Nephron progenitor cell (in vitro differentiated cells): ENCODE data around the gene TROAP.

ENCODE experiments used
- DNase-seq: peaks from one replicate; pipeline ENCODE4 v3.0.0; 2021
- H3K27ac Mint-ChIP-seq: 2 replicates; pipeline ENCODE4 v1.8.0; 2021; ENCODE audit warnings: mild to moderate bottlenecking, moderate library complexity, mixed read lengths
- H3K27me3 Mint-ChIP-seq: 2 replicates; pipeline ENCODE4 v1.8.0; 2021; ENCODE audit warnings: mild to moderate bottlenecking, low read depth, mixed read lengths; ENCODE audit not compliant: poor library complexity
- H3K36me3 Mint-ChIP-seq: 2 replicates; pipeline ENCODE4 v1.8.0; 2021; ENCODE audit warnings: low read depth, mixed read lengths
- H3K4me1 Mint-ChIP-seq: 2 replicates; pipeline ENCODE4 v1.8.0; 2021; ENCODE audit warnings: mixed read lengths
- H3K4me3 Mint-ChIP-seq: 2 replicates; pipeline ENCODE4 v1.8.0; 2021; ENCODE audit warnings: mild to moderate bottlenecking, moderate library complexity, mixed read lengths
- H3K9me3 Mint-ChIP-seq: 2 replicates; pipeline ENCODE4 v1.8.0; 2021; ENCODE audit warnings: mild to moderate bottlenecking, moderate library complexity, mixed read lengths
- TF ChIP-seq, protein P1 (sequence below): fragments of 200-600 bp; sonication (generic); IDR thresholded peaks from 2 replicates; pipeline ENCODE4 v1.5.0; 2021; ENCODE audit warnings: antibody characterized with exemption

The TROAP gene

DNA sequence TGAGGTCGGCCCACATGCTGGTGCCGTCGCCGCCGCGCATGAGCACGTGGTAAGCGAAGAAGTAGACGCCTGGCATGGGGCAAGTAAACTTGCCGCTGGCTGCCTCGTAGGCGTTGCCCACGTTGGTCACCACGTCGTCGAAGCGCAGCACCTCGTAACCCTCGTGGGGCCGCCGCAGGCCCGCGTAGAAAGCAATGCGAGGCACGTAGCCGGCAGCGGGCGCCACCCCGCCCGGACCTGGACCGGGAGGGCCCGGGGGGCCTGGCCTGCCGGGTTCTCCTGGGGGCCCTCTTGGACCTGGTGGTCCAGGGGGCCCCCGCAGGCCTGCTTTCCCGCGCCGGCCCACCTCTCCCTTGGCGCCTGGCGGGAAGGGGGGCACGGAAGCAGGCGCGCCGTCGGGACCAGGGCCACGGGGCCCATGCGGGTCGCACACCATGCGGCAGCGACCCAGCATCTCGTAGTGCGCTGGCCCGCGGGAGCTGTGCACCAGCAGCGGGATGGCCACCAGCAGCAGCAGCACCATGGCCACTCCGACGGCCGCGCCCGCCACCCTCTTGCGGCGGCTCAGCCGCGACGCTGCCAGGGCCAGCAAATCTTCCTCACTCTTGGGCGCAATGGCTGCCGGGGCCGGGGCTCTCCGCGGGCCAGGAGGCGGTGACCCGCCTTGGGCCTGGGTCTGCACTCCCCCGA is 13.0 kb downstream of the TROAP start:
- Mint-ChIP-seq H3K4me1 (peaks cover 52% of the 10 kb centered on the region), H3K4me3 (no peak overlapping the region), H3K27me3 (peaks cover 89% of the 10 kb centered on the region), H3K27ac (no peak overlapping the region), H3K9me3 (no peaks in the 10 kb centered on the region), H3K36me3 (peaks cover 5% of the 10 kb centered on the region)
- TF ChIP-seq, protein P1, sequence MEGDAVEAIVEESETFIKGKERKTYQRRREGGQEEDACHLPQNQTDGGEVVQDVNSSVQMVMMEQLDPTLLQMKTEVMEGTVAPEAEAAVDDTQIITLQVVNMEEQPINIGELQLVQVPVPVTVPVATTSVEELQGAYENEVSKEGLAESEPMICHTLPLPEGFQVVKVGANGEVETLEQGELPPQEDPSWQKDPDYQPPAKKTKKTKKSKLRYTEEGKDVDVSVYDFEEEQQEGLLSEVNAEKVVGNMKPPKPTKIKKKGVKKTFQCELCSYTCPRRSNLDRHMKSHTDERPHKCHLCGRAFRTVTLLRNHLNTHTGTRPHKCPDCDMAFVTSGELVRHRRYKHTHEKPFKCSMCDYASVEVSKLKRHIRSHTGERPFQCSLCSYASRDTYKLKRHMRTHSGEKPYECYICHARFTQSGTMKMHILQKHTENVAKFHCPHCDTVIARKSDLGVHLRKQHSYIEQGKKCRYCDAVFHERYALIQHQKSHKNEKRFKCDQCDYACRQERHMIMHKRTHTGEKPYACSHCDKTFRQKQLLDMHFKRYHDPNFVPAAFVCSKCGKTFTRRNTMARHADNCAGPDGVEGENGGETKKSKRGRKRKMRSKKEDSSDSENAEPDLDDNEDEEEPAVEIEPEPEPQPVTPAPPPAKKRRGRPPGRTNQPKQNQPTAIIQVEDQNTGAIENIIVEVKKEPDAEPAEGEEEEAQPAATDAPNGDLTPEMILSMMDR = no peak
- DNase-seq = no peak

DNA sequence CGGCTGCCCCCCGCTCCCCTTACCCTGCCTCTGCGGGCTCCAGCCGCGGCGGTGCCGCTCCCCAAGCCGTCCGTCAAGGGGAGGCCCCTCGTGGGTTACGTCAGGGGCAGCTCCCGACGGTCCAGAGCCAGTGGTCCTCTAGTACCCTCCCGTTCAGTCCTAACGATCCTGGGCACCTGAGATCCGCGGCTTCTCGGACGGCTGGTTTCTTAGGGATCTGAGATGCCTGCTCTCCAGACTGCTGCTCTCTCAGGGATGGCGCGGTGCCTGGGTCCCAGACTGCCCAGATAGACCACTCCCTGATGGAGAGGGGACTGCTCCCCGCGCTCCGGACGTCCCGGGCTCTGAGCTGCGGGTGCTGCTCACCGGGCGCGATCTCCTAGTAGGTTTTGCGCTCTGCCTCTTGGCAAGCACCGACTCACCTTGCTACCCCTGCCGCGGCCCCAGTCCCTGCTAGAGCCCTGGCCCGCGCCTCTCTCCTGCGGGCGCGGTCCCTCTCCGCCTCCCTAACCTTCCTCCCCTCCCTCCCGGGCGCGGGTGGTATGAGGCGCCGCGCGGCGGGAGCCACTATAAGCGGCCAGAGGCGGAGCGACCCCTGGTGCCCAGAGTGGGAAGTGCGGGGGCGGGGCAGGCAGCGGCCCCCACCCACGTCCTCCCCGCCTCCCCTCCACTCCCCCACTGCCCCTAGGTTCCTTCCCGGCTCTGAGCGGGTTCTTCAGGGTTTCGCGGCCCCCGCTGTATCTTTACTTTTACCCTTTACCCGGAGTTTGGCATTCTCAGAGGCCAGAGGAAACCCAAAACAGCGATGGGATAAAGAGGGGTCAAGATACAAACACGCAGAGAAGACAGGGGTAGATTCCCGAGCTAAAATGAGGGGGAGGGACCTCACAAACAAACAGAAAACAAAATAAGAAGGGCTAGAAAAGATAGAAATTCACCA is 13.9 kb downstream of the TROAP start, which contains the start of gene C1QL4:
Gene C1QL4 (minus strand): TSS at position 544 of the 940 bp plus-strand sequence. CDS start 711 bp downstream, outside the sequence.
- TF ChIP-seq, protein P1 = peak; percentile 99
- Mint-ChIP-seq H3K4me1 (peaks cover 49% of the 10 kb centered on the region), H3K27ac (no peak within 1 kb of the TSS), H3K36me3 (no peaks in the 10 kb centered on the region), H3K4me3 (peak within 1 kb of the TSS; percentile 74), H3K9me3 (no peaks in the 10 kb centered on the region), H3K27me3 (peaks cover 95% of the 10 kb centered on the region)
- DNase-seq = peak; percentile 99

DNA sequence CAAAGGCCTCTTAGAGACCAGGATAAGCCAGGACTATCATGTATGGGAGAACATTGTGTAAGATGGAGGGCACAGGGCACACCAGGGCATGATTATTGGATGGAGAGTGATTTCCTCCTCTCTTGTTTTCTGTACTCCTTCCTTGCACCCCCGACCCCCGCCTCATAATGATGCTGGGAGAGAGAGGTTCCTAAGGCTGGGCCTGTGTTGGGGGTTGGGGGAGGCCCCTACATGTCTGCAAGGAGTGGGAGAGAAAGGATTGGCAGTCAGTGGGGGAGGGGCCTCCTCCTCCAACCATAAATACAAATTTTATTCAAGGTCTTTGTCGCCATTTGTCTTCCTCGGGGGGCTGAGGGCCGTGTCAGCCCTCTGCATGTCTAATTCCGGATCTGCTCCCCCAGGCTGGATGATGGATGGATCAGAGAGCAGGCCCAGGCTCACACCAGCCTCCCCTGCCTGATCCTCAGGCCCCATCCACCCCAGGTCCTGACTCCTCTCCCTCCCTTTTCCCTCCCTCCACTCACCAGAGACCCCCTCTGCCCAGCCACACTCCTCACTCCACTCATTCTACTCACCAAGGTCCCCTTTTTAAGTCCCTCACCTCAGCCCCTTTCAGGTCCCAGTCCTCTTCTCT is 15.9 kb downstream of the TROAP start:
- peaks cover 87% of the 10 kb centered on the region for H3K27me3 Mint-ChIP-seq
- peak overlapping the region; percentile 27 for H3K4me3 Mint-ChIP-seq
- no peak overlapping the region for H3K27ac Mint-ChIP-seq
- TF ChIP-seq, protein P1 = no peak
- peaks cover 58% of the 10 kb centered on the region for H3K4me1 Mint-ChIP-seq
- H3K9me3 Mint-ChIP-seq = no peaks in the 10 kb centered on the region
- no peak for DNase-seq
- H3K36me3 Mint-ChIP-seq = no peaks in the 10 kb centered on the region

DNA sequence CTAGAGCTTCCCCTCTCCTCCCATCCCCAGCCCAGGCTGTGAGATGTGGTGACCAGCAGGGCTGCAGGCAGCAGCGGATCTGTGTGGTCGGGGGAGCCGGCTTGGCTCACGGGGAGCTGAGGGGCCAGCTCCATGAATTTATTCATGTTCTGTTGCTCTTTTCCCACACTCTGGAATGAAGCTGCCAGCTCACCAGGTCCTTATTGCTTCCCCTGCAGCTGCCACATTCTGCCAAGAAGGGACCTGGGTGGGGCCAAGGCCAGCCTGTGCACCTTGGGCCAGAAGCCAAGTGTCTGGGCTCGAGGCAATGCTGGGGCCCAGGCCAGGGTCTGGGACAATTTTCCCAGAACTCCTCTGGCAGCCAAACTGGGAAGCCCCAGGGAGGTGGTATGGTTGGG is 16.4 kb downstream of the TROAP start:
- H3K4me3 Mint-ChIP-seq = peak overlapping the region; percentile 27
- H3K27me3 Mint-ChIP-seq = peaks cover 87% of the 10 kb centered on the region
- DNase-seq = no peak
- no peaks in the 10 kb centered on the region for H3K36me3 Mint-ChIP-seq
- peaks cover 63% of the 10 kb centered on the region for H3K4me1 Mint-ChIP-seq
- H3K27ac Mint-ChIP-seq = no peak overlapping the region
- no peaks in the 10 kb centered on the region for H3K9me3 Mint-ChIP-seq
- TF ChIP-seq, protein P1 = no peak

DNA sequence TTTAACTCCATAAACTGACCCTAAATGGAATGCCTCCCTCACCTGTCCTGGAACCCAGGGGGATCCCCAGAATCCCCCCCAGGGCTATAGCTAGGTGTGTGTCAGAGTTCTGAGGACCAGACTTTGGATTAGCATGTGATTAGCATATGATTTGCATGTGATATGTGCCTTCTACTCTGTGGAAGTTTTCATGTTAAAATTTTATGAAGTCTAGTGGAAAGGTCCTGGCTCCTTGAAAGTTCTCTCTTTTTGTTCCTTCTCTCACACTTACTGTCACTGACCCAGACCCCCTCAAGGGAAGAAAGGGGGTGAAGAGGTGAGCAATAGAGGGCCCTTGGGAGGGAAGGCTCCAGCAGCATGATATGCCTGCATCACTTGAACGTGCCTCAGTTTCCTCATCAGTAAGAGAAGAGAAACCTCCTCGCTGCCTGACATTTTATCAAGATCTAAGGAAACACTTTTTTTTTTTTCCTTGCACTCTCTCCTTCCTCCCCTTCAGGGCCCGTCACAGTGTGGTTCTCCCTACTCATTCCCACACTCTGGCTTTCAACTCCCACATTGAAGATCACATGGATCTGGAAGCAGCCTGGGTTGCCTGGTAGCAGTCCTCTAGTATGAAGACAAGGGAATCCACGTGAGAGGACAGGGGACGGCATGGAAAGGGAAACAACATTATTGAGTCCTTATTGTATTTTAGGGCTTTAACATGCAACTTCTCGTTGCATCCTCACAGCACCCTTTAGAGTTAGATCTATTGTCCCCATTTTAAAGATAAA is 17.2 kb downstream of the TROAP start:
- Mint-ChIP-seq H3K27ac (no peak overlapping the region), H3K36me3 (no peaks in the 10 kb centered on the region), H3K27me3 (peaks cover 87% of the 10 kb centered on the region), H3K4me1 (peaks cover 67% of the 10 kb centered on the region), H3K4me3 (peak overlapping the region; percentile 47), H3K9me3 (no peaks in the 10 kb centered on the region)
- TF ChIP-seq, protein P1 = no peak
- DNase-seq = no peak
